Upper lobe of left lung (tissue), 4 donors: ENCODE measurements around the gene DTX1.

Source experiments
- EP300 ChIP-seq, 4 donors: sonication (generic); formaldehyde crosslinking; IDR thresholded peaks; one replicate each; pipeline ENCODE4 v1.5.1; 2017; ENCODE audit warnings: antibody characterized with exemption in 4 of 4, control low read depth in 2 of 4
- POLR2A ChIP-seq, 4 donors: fragments of 450-650 bp; IDR thresholded peaks; one replicate each; pipeline ENCODE4 v1.5.1; 2016 to 2017; ENCODE audit warnings: antibody characterized with exemption in 4 of 4, mild to moderate bottlenecking in 2 of 4
- TF ChIP-seq, protein P1 (sequence below), 6 experiments: fragments of 450-650 bp in 4 of 6; fragments of 200-600 bp in 2 of 6; sonication (generic) in 2 of 6; IDR thresholded peaks; one replicate each; pipeline ENCODE4 v1.5.1; 2016 to 2019; ENCODE audit warnings: antibody characterized with exemption in 6 of 6

DNA sequence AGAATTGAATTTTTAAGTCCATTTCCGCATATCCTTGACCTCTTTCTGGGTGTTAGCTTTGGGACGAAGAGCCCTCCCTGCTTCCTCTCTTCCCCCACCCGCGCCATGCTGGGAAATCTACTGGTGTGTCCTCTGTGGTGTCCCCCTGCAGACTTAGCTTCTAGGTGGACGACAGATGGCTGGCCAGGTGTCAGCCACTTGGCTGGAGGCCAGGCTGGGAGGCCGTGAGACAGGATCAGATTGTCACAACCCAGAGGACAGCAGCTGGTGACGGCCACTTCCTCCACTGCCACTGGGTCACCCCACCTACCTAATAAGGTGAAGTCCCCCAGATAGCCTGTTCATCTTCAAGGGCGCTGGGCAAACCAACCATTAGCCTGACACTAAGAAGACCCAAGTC is 13.3 kb upstream of the DTX1 start:
- TF ChIP-seq EP300 (IDR thresholded peaks at IDR 0.05): no peak
- TF ChIP-seq, protein P1, sequence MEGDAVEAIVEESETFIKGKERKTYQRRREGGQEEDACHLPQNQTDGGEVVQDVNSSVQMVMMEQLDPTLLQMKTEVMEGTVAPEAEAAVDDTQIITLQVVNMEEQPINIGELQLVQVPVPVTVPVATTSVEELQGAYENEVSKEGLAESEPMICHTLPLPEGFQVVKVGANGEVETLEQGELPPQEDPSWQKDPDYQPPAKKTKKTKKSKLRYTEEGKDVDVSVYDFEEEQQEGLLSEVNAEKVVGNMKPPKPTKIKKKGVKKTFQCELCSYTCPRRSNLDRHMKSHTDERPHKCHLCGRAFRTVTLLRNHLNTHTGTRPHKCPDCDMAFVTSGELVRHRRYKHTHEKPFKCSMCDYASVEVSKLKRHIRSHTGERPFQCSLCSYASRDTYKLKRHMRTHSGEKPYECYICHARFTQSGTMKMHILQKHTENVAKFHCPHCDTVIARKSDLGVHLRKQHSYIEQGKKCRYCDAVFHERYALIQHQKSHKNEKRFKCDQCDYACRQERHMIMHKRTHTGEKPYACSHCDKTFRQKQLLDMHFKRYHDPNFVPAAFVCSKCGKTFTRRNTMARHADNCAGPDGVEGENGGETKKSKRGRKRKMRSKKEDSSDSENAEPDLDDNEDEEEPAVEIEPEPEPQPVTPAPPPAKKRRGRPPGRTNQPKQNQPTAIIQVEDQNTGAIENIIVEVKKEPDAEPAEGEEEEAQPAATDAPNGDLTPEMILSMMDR (IDR thresholded peaks at IDR 0.05): no peak
- TF ChIP-seq POLR2A (IDR thresholded peaks at IDR 0.05): no peak
